Spleen (tissue), 11 donors: ENCODE results near the gene EHD4. TPM values are rescaled to one million over a fixed set of nuclear protein-coding genes. Genes with fewer than 3 reads are reported as not detected.

Experiments used
- DNase-seq: peaks from one replicate; pipeline ENCODE4 v3.0.0-alpha.2; 2020
- H3K27ac ChIP-seq, 8 donors: fragments of 200-600 bp; sonication (generic) in 7 of 8; 1 replicate in 4 of 8; 2 replicates in 4 of 8; pipeline versions ENCODE4 v1.5.0 to v1.8.0; 2016 to 2021; ENCODE audit warnings: inconsistent platforms in 4 of 8, mild to moderate bottlenecking in 4 of 8, moderate library complexity in 1 of 8
- H3K27me3 ChIP-seq, 7 donors: fragments of 200-600 bp; sonication (generic) in 6 of 7; replicated peaks in 1 of 7; 1 replicate in 4 of 7; 2 replicates in 3 of 7; pipeline versions ENCODE4 v1.5.0 to v1.8.0; 2016 to 2021; ENCODE audit warnings: inconsistent platforms in 3 of 7, mild to moderate bottlenecking in 1 of 7
- H3K36me3 ChIP-seq, 6 donors: fragments of 200-600 bp; sonication (generic) in 5 of 6; 1 replicate in 4 of 6; 2 replicates in 2 of 6; pipeline versions ENCODE4 v1.5.0 to v1.8.0; 2016 to 2021; ENCODE audit warnings: inconsistent platforms in 2 of 6
- H3K4me1 ChIP-seq, 6 donors: fragments of 200-600 bp; sonication (generic) in 5 of 6; 1 replicate in 3 of 6; 2 replicates in 3 of 6; pipeline versions ENCODE4 v1.5.0 to v1.8.0; 2016 to 2021; ENCODE audit warnings: inconsistent platforms in 3 of 6
- H3K4me3 ChIP-seq, 8 donors: fragments of 200-600 bp; sonication (generic) in 7 of 8; 1 replicate in 4 of 8; 2 replicates in 4 of 8; pipeline versions ENCODE4 v1.5.0 to v1.8.0; 2016 to 2021; ENCODE audit warnings: inconsistent platforms in 4 of 8, mild to moderate bottlenecking in 4 of 8, moderate library complexity in 2 of 8
- H3K9me3 ChIP-seq, 8 donors: fragments of 200-600 bp; sonication (generic) in 7 of 8; 1 replicate in 4 of 8; 2 replicates in 4 of 8; pipeline versions ENCODE4 v1.5.0 to v1.8.0; 2016 to 2021; ENCODE audit warnings: inconsistent platforms in 4 of 8
- CTCF ChIP-seq, 11 experiments: fragments of 200-600 bp in 7 of 11; fragments of 450-650 bp in 4 of 11; sonication (generic) in 4 of 11; IDR thresholded peaks in 8 of 11; conservative IDR thresholded peaks in 3 of 11; 1 replicate in 7 of 11; 2 replicates in 4 of 11; pipeline versions ENCODE4 v1.4.0 to v1.8.0; 2016 to 2021; ENCODE audit warnings: antibody characterized with exemption in 11 of 11, inconsistent platforms in 4 of 11, mild to moderate bottlenecking in 1 of 11
- POLR2A ChIP-seq, 3 donors: fragments of 450-650 bp; IDR thresholded peaks; one replicate each; pipeline ENCODE4 v1.5.1; 2017; ENCODE audit warnings: antibody characterized with exemption in 3 of 3, mild to moderate bottlenecking in 1 of 3
- POLR2AphosphoS5 ChIP-seq, 3 donors: sonication (generic); formaldehyde crosslinking; IDR thresholded peaks; one replicate each; pipeline ENCODE4 v1.5.1; 2017; ENCODE audit warnings: antibody characterized with exemption in 3 of 3
- WGBS, 5 donors: extraction: QIAGEN DNeasy Blood & Tissue Kit in 3 of 5; methylation state at CpG; one replicate each; pipeline versions ENCODE4 v1.1.5 to v1.1.7; 2013 to 2018; 5-methylcytosine and 5-hydroxymethylcytosine counted together
- intact Hi-C: fragments of 100-400 bp; cut with DNase I; formaldehyde crosslinking; loops from one replicate; pipeline ENCODE4 v1.15.0; 2023; ENCODE audit warnings: low total_unique reads
- polyA plus RNA-seq, 3 donors: library from polyadenylated mRNA; stranded (reverse); fragments of 200-250 nt; gene quantifications; one replicate each; pipeline ENCODE4 v1.2.1, GENCODE V29; 2013
- total RNA-seq, 7 donors: library from RNA; depleted of rRNA in 3 of 7; stranded (reverse); fragments of >200 nt in 3 of 7; fragmentation: NEBNext Ultra II Directional in 4 of 7; extraction: Animal tissue kit (Norgen Biotek cat#: 25700) in 4 of 7; gene quantifications; one replicate each; pipeline versions ENCODE4 v1.1.0 to v1.2.1, GENCODE V29; 2016 to 2021
- donor health status: healthy with polysubstance abuse.
- donor health status: DM: no; HTN: no; CAD: no; lungs with moderate emphysema.
- donor health status: DM: no; HTN: no; CAD: no.
- donor health status: Bipolar disorder and iron deficiency.
- donor health status: healthy.
- donor health status: DM: no; HTN: no; CAD: no.
- donor health status: DM: yes; HTN: yes; CAD: no.

The EHD4 gene
- total and polyA plus RNA-seq, 10 donors = 5.5 to 33.2 (median 21.7) TPM

DNA sequence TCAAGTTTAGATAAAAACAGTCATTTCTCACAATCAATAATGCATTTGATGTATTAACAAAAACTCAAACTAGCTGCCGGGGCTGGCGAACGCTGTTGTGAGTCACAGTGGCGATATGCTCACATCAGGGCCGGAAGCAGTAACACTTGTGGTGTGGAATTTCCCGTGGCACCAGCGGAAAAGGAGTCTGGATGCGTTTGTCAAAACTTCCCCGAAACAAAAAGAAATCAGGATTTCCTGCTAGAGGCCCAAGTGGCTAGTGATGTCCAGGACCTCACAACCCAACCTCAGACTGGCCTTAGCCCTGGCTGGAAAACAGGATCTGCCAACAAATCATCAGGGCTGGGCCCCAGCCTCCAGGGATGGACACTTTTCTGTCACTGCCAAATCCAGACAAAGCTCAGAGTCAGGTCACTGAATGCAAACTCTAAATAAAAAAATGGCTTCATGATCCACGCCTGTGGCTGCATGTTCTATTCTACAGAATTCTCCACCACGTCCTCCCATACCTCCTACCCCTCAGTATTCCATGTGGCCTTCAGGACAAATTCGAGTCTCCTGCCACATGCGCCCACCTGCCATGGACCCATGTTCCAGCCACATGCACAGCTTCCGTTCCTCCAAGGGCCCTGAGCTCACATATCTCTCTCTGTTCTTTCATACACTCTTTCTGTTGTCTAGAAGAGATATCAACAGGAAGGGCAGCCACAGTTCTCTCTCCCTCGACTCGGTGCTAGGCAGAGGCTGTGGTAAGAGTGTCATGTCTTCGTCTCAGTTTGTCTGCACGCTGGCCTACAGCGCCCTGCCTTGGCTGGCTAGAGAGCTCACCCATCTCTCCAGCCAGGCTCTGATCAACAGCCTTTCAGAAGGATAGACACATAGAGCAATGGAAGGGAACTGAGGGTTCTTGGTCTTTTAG lies 35.4 kb downstream of the EHD4 start:
- Histone ChIP-seq H3K4me3 (peak overlapping the region in 1 of 8 donors; percentile 11), H3K27ac (peak overlapping the region; percentile 73 to 88 (median 84)), H3K36me3 (peaks cover 0 to 35% (median 8%) of the 10 kb centered on the region in 6 donors), H3K9me3 (no peaks in the 10 kb centered on the region), H3K27me3 (no peaks in the 10 kb centered on the region), H3K4me1 (peaks cover 36 to 70% (median 52%) of the 10 kb centered on the region in 6 donors)
- peak; percentile 86 for DNase-seq
- 35 to 45% (median 35%) methylated on average over 19 of the region's 19 CpGs for WGBS, 5 donors
- TF ChIP-seq POLR2A (IDR thresholded peaks at IDR 0.05) (no peak), CTCF (IDR thresholded peaks at IDR 0.05 in 8 of 11, conservative IDR thresholded peaks at IDR 0.05 in 3 of 11) (peak in 2 of 11 experiments; percentile 24 to 33), POLR2AphosphoS5 (IDR thresholded peaks at IDR 0.05) (peak in 2 of 3 donors; percentile 61 to 73)
- intact Hi-C loops = no loop called here

DNA sequence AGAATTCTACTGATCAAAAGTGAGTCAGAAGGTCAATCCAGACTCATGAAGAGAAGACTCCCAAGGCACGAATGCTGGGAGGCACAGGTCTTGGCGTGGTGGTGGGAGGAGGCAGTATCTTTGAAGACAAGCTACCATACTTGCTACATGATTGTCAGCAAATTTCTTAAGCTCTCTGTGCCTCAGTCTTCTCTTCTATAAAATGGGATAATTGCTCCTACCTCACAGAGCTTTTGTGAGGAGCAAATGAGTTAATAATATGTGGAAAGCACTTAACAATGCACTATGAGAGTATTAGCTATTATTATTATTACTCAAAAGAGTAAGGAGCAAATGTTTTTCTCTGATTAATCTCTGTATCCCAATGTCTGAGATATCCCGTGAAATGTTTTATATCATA lies 36.2 kb downstream of the EHD4 start:
- peaks cover 36 to 77% (median 55%) of the 10 kb centered on the region in 6 donors for H3K4me1 ChIP-seq
- no peaks in the 10 kb centered on the region for H3K9me3 ChIP-seq
- TF ChIP-seq CTCF (IDR thresholded peaks at IDR 0.05 in 8 of 11, conservative IDR thresholded peaks at IDR 0.05 in 3 of 11) = no peak
- no peak for TF ChIP-seq POLR2A (IDR thresholded peaks at IDR 0.05)
- TF ChIP-seq POLR2AphosphoS5 (IDR thresholded peaks at IDR 0.05) = no peak
- H3K27ac ChIP-seq = peak overlapping the region; percentile 1 to 88 (median 84)
- H3K36me3 ChIP-seq = peaks cover 0 to 29% (median 6%) of the 10 kb centered on the region in 6 donors
- H3K27me3 ChIP-seq = no peaks in the 10 kb centered on the region
- DNase-seq = no peak
- intact Hi-C loops = no loop called here
- 83 to 94% (median 88%) methylated on average over 3 of the region's 3 CpGs for WGBS, 5 donors
- no peak overlapping the region for H3K4me3 ChIP-seq

GRCh38 chr15:41935566-41936020 lies 36.8 kb downstream of the EHD4 start:
- peaks cover 0 to 23% (median 3%) of the 10 kb centered on the region in 6 donors for H3K36me3 ChIP-seq
- no peak for TF ChIP-seq CTCF (IDR thresholded peaks at IDR 0.05 in 8 of 11, conservative IDR thresholded peaks at IDR 0.05 in 3 of 11)
- intact Hi-C loops = no loop called here
- H3K9me3 ChIP-seq = no peaks in the 10 kb centered on the region
- WGBS, 5 donors = 51 to 64% (median 62%) methylated on average over 5 of the region's 5 CpGs
- H3K27me3 ChIP-seq = no peaks in the 10 kb centered on the region
- H3K4me1 ChIP-seq = peaks cover 36 to 83% (median 61%) of the 10 kb centered on the region in 6 donors
- peak overlapping the region; percentile 57 to 88 (median 84) for H3K27ac ChIP-seq
- H3K4me3 ChIP-seq = no peak overlapping the region
- no peak for DNase-seq

DNA sequence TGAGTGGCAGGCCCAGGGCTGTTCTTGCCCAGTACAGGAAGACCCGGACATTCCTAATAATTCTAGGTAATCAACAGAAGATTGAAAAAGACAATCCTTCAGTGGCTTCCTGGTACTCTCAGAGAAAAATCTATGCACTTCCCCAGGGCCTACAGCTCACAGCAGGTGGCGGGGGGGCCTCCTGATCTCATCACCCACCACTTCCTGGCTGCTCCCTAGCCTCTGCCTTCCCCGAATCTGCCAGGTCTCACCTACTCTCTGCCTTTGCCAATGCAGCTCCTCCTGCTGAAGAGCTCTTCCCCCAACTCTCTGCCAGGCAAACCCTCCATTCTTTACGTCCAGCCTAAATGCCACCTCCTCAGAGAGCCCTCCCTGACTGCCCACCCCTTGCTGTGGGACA lies 37.5 kb downstream of the EHD4 start:
- H3K27ac ChIP-seq = peak overlapping the region; percentile 57 to 88 (median 84)
- TF ChIP-seq POLR2A (IDR thresholded peaks at IDR 0.05) (no peak), POLR2AphosphoS5 (IDR thresholded peaks at IDR 0.05) (peak in 2 of 3 donors; percentile 68), CTCF (IDR thresholded peaks at IDR 0.05 in 8 of 11, conservative IDR thresholded peaks at IDR 0.05 in 3 of 11) (no peak)
- no peaks in the 10 kb centered on the region for H3K27me3 ChIP-seq
- 24 to 29% (median 26%) methylated on average over 4 of the region's 4 CpGs for WGBS, 5 donors
- intact Hi-C loops = no loop called here
- DNase-seq = peak; percentile 91
- H3K36me3 ChIP-seq = peaks cover 0 to 16% (median 0%) of the 10 kb centered on the region in 6 donors
- no peak overlapping the region for H3K4me3 ChIP-seq
- H3K4me1 ChIP-seq = peaks cover 40 to 90% (median 68%) of the 10 kb centered on the region in 6 donors
- no peaks in the 10 kb centered on the region for H3K9me3 ChIP-seq
